HCT116 (cell line): ENCODE measurements around the gene TSPAN2. TPM values are rescaled to one million over a fixed set of nuclear protein-coding genes. Genes with fewer than 3 reads are reported as not detected.

Experiments used
- ATAC-seq: fragments of 200-7000 bp; cut with Tn5 transposase; 2 replicates; pipeline ENCODE4 v1.9.1; 2020; ENCODE audit warnings: mild to moderate bottlenecking, moderate library complexity
- BruUV-seq: library from RNA; stranded (reverse); fragments of 400-500 nt; replicated peaks from 2 replicates; lab custom pipeline; 2021; lab: Mats Ljungman, UMichigan
- CTCF ChIA-PET: fragments of 300-600 bp; sonication (Branson Sonifier 250); formaldehyde crosslinking; loops from one replicate; lab custom pipeline; 2021; ENCODE audit warnings: antibody characterized with exemption; lab: Charles Lee
- POLR2A ChIA-PET: fragments of 300-600, 350-600 bp; sonication (Branson Sonifier 250); formaldehyde crosslinking; loops from one replicate; lab custom pipeline; 2021; ENCODE audit warnings: antibody characterized with exemption; lab: Charles Lee
- RAD21 ChIA-PET, 2 experiments: fragments of 300-600 bp; sonication (Branson Sonifier 250); formaldehyde crosslinking; loops; one replicate each; lab custom pipeline; 2023; ENCODE audit warnings: low total read pairs in 2 of 2; ENCODE audit not compliant: uncharacterized antibody in 2 of 2, unreplicated experiment in 2 of 2, low non-redundant PET in 1 of 2; lab: Charles Lee
- DNase-seq: peaks from one replicate; pipeline ENCODE4 v3.0.0-alpha.2; 2010; ENCODE audit warnings: low read depth, low spot score
- H2AFZ ChIP-seq: fragments of 200-600 bp; shearing (Covaris generic), sonication (generic); 2 replicates; pipeline ENCODE4 v1.6.1; 2017; ENCODE audit warnings: low read depth, mixed run types, mixed read lengths, antibody characterized with exemption, low read length; ENCODE audit not compliant: poor library complexity, severe bottlenecking
- H3K27ac ChIP-seq: 2 replicates; pipeline ENCODE4 v1.5.1; 2012; ENCODE audit warnings: low read depth, low read length
- H3K27me3 ChIP-seq: fragments of 200-600 bp; sonication (generic); 2 replicates; pipeline ENCODE4 v1.6.1; 2016; ENCODE audit warnings: mixed run types, low read length, mixed read lengths; ENCODE audit not compliant: insufficient read depth
- H3K36me3 ChIP-seq, 2 experiments: fragments of 200-500 bp in 1 of 2; fragments of 200-600 bp in 1 of 2; sonication (Bioruptor generic) in 1 of 2; sonication (generic) in 1 of 2; 2 replicates each; pipeline versions ENCODE4 v1.5.1 to v1.6.1; 2014 to 2016; ENCODE audit warnings: low read length in 2 of 2, inconsistent platforms in 1 of 2, mixed read lengths in 1 of 2, mixed run types in 1 of 2; ENCODE audit not compliant: insufficient read depth in 2 of 2, control insufficient read depth in 1 of 2
- H3K4me1 ChIP-seq, 2 experiments: fragments of 200-600 bp in 1 of 2; sonication (generic) in 1 of 2; 2 replicates each; pipeline versions ENCODE4 v1.5.1 to v1.6.1; 2012 to 2017; ENCODE audit warnings: low read length in 2 of 2, inconsistent platforms in 1 of 2, mild to moderate bottlenecking in 1 of 2, mixed read lengths in 1 of 2, mixed run types in 1 of 2, moderate library complexity in 1 of 2; ENCODE audit not compliant: insufficient read depth in 2 of 2, control insufficient read depth in 1 of 2
- H3K4me2 ChIP-seq: fragments of 200-600 bp; sonication (generic); 2 replicates; pipeline ENCODE4 v1.6.1; 2017; ENCODE audit warnings: mixed run types, low read length, mixed read lengths
- H3K4me3 ChIP-seq, 2 experiments: fragments of 200-600 bp in 1 of 2; sonication (generic) in 1 of 2; replicated peaks in 1 of 2; 2 replicates each; pipeline ENCODE4 v1.5.1; 2011 to 2016; ENCODE audit warnings: low read length in 2 of 2, control low read depth in 1 of 2, low read depth in 1 of 2, mild to moderate bottlenecking in 1 of 2, mixed read lengths in 1 of 2, mixed run types in 1 of 2
- H3K79me2 ChIP-seq: fragments of 200-600 bp; sonication (generic); 2 replicates; pipeline ENCODE4 v1.6.1; 2017; ENCODE audit warnings: mild to moderate bottlenecking, mixed run types, low read length, moderate library complexity, mixed read lengths; ENCODE audit not compliant: insufficient read depth
- H3K9ac ChIP-seq: fragments of 200-600 bp; sonication (generic); 2 replicates; pipeline ENCODE4 v1.6.1; 2016; ENCODE audit warnings: low read length, mixed read lengths
- H3K9me2 ChIP-seq: fragments of 200-600 bp; sonication (generic), shearing (Covaris generic); 2 replicates; pipeline ENCODE4 v1.6.1; 2017; ENCODE audit warnings: mixed run types, mild to moderate bottlenecking, moderate library complexity; ENCODE audit not compliant: insufficient read depth
- H3K9me3 ChIP-seq, 2 experiments: fragments of 200-500 bp in 1 of 2; fragments of 200-600 bp in 1 of 2; sonication (Bioruptor generic) in 1 of 2; sonication (generic) in 1 of 2; 2 replicates each; pipeline ENCODE4 v1.6.1; 2014 to 2017; ENCODE audit warnings: low read length in 2 of 2, mixed read lengths in 2 of 2, inconsistent platforms in 1 of 2, low read depth in 1 of 2, mild to moderate bottlenecking in 1 of 2, mixed run types in 1 of 2, moderate library complexity in 1 of 2; ENCODE audit not compliant: control insufficient read depth in 1 of 2, insufficient read depth in 1 of 2
- H4K20me1 ChIP-seq: fragments of 200-600 bp; sonication (generic), shearing (Covaris generic); 2 replicates; pipeline ENCODE4 v1.6.1; 2017; ENCODE audit warnings: mixed run types, mild to moderate bottlenecking, moderate library complexity; ENCODE audit not compliant: insufficient read depth
- CBX3 ChIP-seq: IDR thresholded peaks from 2 replicates; pipeline ENCODE4 v1.6.1; 2012; ENCODE audit warnings: low read depth
- CEBPB ChIP-seq: IDR thresholded peaks from 2 replicates; pipeline ENCODE4 v1.6.1; 2012; ENCODE audit warnings: low read depth
- EGR1 ChIP-seq: IDR thresholded peaks from 2 replicates; pipeline ENCODE4 v1.6.1; 2012; ENCODE audit warnings: low read depth
- EZH2 ChIP-seq: fragments of 200-600 bp; sonication (generic); IDR thresholded peaks from 2 replicates; pipeline ENCODE4 v1.6.1; 2017; ENCODE audit warnings: antibody characterized with exemption, mixed run types
- EZH2phosphoT487 ChIP-seq: fragments of 200-600 bp; IDR thresholded peaks from 2 replicates; pipeline ENCODE4 v1.6.1; 2018; ENCODE audit warnings: antibody characterized with exemption, borderline replicate concordance
- FOSL1 ChIP-seq: IDR thresholded peaks from 2 replicates; pipeline ENCODE4 v1.6.1; 2012; ENCODE audit warnings: low read depth
- SP1 ChIP-seq: IDR thresholded peaks from 2 replicates; pipeline ENCODE4 v1.6.1; 2012; ENCODE audit warnings: low read depth
- SRF ChIP-seq: IDR thresholded peaks from 2 replicates; pipeline ENCODE4 v1.6.1; 2012; ENCODE audit warnings: low read depth
- TCF7L2 ChIP-seq: IDR thresholded peaks from 2 replicates; pipeline ENCODE4 v1.7.0; 2011; ENCODE audit warnings: borderline replicate concordance, inconsistent platforms; ENCODE audit not compliant: insufficient read depth, insufficient read length; ENCODE audit errors: extremely low read depth
- ZNF274 ChIP-seq: fragments of 200-500 bp; sonication (Bioruptor generic); IDR thresholded peaks from 2 replicates; pipeline ENCODE4 v1.6.1; 2014; ENCODE audit warnings: mild to moderate bottlenecking, low read depth, low read length, inconsistent platforms
- intact Hi-C: fragments of 100-400 bp; cut with micrococcal nuclease; formaldehyde crosslinking; loops from 2 replicates; pipeline ENCODE4 v1.10.0; 2022
- total RNA-seq: library from RNA; stranded (reverse); gene quantifications from one replicate; pipeline ENCODE4 v1.2.1, GENCODE V29; 2021; ENCODE audit not compliant: unreplicated experiment

TSPAN2 gene
- total RNA-seq, 1 experiment from 2014 or later = 0.98 TPM

- Histone ChIP-seq H3K27ac (no peak overlapping the region), H4K20me1 (no peaks in the 10 kb centered on the region), H3K79me2 (no peaks in the 10 kb centered on the region), H3K4me2 (no peak overlapping the region), H3K4me1 (no peaks in the 10 kb centered on the region), H3K4me3 (no peak overlapping the region), H2AFZ (no peak overlapping the region), H3K9me3 (no peaks in the 10 kb centered on the region), H3K36me3 (no peaks in the 10 kb centered on the region), H3K27me3 (no peaks in the 10 kb centered on the region), H3K9me2 (no peaks in the 10 kb centered on the region), H3K9ac (no peak overlapping the region)
- BruUV-seq = no TSS peak
- intact Hi-C loops = no loop called here
- RAD21 ChIA-PET = no interaction called here
- CTCF ChIA-PET = no interaction called here
- TF ChIP-seq CBX3 (no peak), ZNF274 (no peak), SP1 (no peak), CEBPB (no peak), EZH2 (no peak), TCF7L2 (no peak), EZH2phosphoT487 (no peak), EGR1 (no peak), SRF (no peak), FOSL1 (no peak)
- POLR2A ChIA-PET = no interaction called here
- no peak for ATAC-seq
- no peak for DNase-seq
These were observed 83.1 kb downstream of the TSPAN2 start for GRCh38 chr1:115006191-115006590.

Other genes starting within 250 kb of the TSPAN2 start
- gene SYCP1, start 234.6 kb downstream of the TSPAN2 start, total RNA-seq = not detected
- not detected for gene TSHB, start 59.7 kb downstream of the TSPAN2 start, total RNA-seq
- not detected for gene NGF, start 248.7 kb upstream of the TSPAN2 start, total RNA-seq